HL-60 (cell line): ENCODE data around the gene RBM33.

Experiments
- DNase-seq, 2 experiments: peaks; one replicate each; pipeline ENCODE4 v3.0.0-alpha.2; 2010 to 2020; ENCODE audit warnings: low read depth in 1 of 2, low spot score in 1 of 2
- H3K27ac ChIP-seq: fragments of 250-450 bp; sonication (Bioruptor Pico); replicated peaks from 2 replicates; pipeline ENCODE4 v1.5.1; 2020; ENCODE audit warnings: mild to moderate bottlenecking, moderate library complexity
- H3K27me3 ChIP-seq: fragments of 250-450 bp; sonication (Bioruptor Pico); 2 replicates; pipeline ENCODE4 v1.5.1; 2021; ENCODE audit warnings: mild to moderate bottlenecking, moderate library complexity; ENCODE audit not compliant: insufficient read depth, poor library complexity, severe bottlenecking
- H3K4me3 ChIP-seq: replicated peaks from 2 replicates; pipeline ENCODE4 v1.5.1; 2011; ENCODE audit warnings: mild to moderate bottlenecking, control low read depth, low read length; ENCODE audit not compliant: insufficient read depth
- GABPA ChIP-seq: IDR thresholded peaks from 2 replicates; pipeline ENCODE4 v1.6.1; 2012; ENCODE audit warnings: low read depth
- POLR2AphosphoS5 ChIP-seq: IDR thresholded peaks from 2 replicates; pipeline ENCODE4 v1.6.1; 2012; ENCODE audit warnings: low read depth
- SPI1 ChIP-seq: IDR thresholded peaks from 2 replicates; pipeline ENCODE4 v1.6.1; 2012; ENCODE audit warnings: low read depth, mild to moderate bottlenecking, borderline replicate concordance
- TF ChIP-seq, protein P1 (sequence below): IDR thresholded peaks from 2 replicates; pipeline ENCODE4 v1.6.1; 2012; ENCODE audit warnings: low read depth; ENCODE audit not compliant: insufficient replicate concordance
- TF ChIP-seq, protein P2 (sequence below): IDR thresholded peaks from one replicate; pipeline ENCODE4 v1.5.1; 2011; ENCODE audit warnings: low read length, control low read depth, inconsistent platforms; ENCODE audit not compliant: insufficient read depth

The RBM33 gene

DNA sequence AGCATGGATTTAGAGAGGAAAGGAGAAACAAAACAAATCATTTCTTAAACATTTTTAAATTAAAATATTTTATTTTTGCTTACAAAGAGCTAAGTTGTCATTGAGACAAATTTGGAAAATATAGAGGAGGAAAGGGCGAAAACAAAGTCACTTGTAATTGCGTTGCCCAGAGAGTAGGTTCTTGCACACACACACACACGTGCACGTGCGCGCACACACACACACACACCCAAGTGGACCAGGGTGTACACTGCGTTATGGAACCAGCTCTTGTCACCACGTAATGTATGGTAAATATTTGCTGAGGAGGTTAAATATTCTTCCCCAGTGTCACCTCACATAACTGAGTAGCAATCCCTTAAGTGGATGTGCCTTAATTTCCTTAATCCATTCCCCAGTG, 146.2 kb downstream of the RBM33 start:
- DNase-seq, result no peak
- H3K4me3 ChIP-seq, result no peak overlapping the region
- H3K27ac ChIP-seq, result no peak overlapping the region
- peaks cover 7% of the 10 kb centered on the region for H3K27me3 ChIP-seq
- TF ChIP-seq POLR2AphosphoS5, result no peak

- DNase-seq, result no peak
- Histone ChIP-seq H3K27me3 (peaks cover 7% of the 10 kb centered on the region), H3K27ac (no peak overlapping the region), H3K4me3 (no peak overlapping the region)
- TF ChIP-seq POLR2AphosphoS5 (no peak), GABPA (no peak), SPI1 (no peak)
- TF ChIP-seq, protein P1, sequence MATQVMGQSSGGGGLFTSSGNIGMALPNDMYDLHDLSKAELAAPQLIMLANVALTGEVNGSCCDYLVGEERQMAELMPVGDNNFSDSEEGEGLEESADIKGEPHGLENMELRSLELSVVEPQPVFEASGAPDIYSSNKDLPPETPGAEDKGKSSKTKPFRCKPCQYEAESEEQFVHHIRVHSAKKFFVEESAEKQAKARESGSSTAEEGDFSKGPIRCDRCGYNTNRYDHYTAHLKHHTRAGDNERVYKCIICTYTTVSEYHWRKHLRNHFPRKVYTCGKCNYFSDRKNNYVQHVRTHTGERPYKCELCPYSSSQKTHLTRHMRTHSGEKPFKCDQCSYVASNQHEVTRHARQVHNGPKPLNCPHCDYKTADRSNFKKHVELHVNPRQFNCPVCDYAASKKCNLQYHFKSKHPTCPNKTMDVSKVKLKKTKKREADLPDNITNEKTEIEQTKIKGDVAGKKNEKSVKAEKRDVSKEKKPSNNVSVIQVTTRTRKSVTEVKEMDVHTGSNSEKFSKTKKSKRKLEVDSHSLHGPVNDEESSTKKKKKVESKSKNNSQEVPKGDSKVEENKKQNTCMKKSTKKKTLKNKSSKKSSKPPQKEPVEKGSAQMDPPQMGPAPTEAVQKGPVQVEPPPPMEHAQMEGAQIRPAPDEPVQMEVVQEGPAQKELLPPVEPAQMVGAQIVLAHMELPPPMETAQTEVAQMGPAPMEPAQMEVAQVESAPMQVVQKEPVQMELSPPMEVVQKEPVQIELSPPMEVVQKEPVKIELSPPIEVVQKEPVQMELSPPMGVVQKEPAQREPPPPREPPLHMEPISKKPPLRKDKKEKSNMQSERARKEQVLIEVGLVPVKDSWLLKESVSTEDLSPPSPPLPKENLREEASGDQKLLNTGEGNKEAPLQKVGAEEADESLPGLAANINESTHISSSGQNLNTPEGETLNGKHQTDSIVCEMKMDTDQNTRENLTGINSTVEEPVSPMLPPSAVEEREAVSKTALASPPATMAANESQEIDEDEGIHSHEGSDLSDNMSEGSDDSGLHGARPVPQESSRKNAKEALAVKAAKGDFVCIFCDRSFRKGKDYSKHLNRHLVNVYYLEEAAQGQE, result no peak
- TF ChIP-seq, protein P2, sequence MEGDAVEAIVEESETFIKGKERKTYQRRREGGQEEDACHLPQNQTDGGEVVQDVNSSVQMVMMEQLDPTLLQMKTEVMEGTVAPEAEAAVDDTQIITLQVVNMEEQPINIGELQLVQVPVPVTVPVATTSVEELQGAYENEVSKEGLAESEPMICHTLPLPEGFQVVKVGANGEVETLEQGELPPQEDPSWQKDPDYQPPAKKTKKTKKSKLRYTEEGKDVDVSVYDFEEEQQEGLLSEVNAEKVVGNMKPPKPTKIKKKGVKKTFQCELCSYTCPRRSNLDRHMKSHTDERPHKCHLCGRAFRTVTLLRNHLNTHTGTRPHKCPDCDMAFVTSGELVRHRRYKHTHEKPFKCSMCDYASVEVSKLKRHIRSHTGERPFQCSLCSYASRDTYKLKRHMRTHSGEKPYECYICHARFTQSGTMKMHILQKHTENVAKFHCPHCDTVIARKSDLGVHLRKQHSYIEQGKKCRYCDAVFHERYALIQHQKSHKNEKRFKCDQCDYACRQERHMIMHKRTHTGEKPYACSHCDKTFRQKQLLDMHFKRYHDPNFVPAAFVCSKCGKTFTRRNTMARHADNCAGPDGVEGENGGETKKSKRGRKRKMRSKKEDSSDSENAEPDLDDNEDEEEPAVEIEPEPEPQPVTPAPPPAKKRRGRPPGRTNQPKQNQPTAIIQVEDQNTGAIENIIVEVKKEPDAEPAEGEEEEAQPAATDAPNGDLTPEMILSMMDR, result no peak
Observed at GRCh38 chr7:155791214-155791737, 146.8 kb downstream of the RBM33 start.

DNA sequence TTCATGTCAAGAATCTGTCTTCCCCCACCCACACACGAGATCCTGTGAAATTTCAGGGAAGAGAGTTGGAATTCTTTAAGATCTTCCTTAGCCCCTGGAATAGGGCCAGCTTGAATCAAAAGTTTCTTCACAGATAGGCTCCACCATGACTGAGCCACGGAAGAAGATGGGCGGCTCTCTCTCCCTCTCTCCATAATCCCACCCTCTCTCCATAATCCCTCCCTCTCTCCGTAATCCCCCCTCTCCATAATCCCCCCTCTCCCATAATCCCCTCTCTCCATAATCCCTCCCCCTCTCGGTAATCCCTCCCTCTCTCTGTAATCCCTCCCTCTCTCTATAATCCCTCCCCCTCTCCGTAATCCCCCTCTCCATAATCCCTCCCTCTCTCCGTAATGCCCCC, 147.4 kb downstream of the RBM33 start:
- Histone ChIP-seq H3K27ac (no peak overlapping the region), H3K4me3 (no peak overlapping the region), H3K27me3 (peaks cover 7% of the 10 kb centered on the region)
- no peak for DNase-seq
- no peak for TF ChIP-seq SPI1
- no peak for TF ChIP-seq GABPA
- no peak for TF ChIP-seq POLR2AphosphoS5
- TF ChIP-seq, protein P1, result no peak
- TF ChIP-seq, protein P2, result no peak

GRCh38 chr7:155792315-155792960, 148.0 kb downstream of the RBM33 start:
- Histone ChIP-seq H3K27ac (no peak overlapping the region), H3K4me3 (no peak overlapping the region), H3K27me3 (peaks cover 7% of the 10 kb centered on the region)
- TF ChIP-seq, protein P1, result no peak
- TF ChIP-seq SPI1 (no peak), GABPA (no peak), POLR2AphosphoS5 (no peak)
- TF ChIP-seq, protein P2, result no peak
- DNase-seq, result no peak
